NCI-H510A treated with DMSO at 0.1 percent for 48 hours (cell line): ENCODE measurements around the gene LZTFL1.

Experiments used
- DNase-seq: peaks from one replicate; lab custom pipeline; 2025; lab: John Stamatoyannopoulos, UW

Gene LZTFL1

DNA sequence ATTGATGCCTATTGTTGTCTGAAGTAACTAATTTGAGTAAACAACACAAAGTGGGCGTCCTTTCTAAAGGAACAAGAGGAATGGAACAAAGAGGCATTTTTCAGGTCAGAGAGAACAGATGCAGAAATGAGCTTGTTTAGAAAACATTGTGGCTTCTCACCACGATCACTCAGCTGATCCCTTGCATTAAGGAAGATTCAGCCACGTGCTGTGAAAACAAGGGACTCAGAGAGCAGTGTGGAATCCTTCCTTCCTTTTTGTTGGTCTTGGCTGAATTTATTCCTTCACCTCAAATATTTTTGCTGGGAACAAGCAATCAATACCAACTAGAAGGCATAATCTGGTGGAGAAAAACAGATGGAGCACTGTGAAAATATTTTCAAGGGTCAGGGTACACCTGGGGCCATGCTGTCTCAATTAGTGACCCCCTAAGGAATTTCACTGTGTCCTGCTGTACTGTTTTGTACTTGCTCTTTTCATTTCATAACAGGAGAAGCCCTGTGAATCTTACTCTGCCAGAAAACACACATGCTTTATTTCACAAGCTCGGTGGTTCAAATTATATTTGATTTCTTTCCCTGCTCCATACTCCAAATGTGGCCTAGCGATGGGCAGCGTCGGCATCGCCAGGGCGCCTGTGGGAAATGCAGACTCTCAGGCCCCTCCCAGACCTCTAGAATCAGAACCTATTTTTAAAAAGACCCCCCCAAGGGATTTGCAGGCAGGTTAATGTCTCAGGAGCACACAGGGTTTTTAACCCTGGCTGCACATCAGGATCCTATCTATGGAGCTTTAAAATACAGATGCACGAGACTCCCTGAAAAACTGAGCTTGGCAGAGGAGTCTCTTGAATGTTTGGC is 34.0 kb downstream of the LZTFL1 start:
- no peak for DNase-seq

DNA sequence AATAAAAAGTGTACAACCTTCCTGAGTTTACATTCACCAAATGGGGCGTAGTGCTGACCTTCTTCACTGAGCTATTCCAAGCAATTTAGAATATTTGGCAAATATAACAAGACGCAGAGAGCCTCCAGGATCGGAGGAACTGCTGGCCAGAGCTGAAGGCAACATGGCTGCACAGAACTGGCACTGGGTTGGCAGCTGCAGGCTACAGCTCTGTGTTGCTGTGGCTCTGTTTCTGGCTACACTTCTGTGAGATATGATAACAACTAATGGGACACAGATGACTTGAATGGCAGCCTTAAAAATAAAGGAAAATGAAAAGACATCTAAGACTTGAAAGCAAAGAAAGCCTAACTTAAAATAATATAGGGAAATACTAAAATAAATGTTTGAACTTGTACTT is 34.8 kb downstream of the LZTFL1 start:
- DNase-seq, result no peak

DNA sequence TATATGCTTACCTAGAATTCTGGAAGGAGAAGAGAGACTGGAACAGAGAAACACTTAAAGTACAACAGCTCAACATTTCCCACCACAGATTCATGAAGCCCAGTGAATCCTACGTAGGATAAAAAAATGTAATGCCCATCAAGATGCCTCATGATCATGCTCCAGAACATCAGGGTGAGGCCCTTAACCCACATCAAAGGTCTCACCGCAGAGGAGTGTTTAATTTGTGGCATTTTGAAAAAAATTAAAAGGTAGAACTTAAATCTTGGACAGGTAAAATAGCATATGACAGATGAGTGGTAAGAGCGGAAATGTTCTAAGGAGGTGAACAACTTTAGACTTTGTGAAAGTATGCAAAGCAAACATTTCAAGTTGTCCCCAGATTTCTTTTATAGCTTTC is 35.8 kb downstream of the LZTFL1 start:
- no peak for DNase-seq

DNA sequence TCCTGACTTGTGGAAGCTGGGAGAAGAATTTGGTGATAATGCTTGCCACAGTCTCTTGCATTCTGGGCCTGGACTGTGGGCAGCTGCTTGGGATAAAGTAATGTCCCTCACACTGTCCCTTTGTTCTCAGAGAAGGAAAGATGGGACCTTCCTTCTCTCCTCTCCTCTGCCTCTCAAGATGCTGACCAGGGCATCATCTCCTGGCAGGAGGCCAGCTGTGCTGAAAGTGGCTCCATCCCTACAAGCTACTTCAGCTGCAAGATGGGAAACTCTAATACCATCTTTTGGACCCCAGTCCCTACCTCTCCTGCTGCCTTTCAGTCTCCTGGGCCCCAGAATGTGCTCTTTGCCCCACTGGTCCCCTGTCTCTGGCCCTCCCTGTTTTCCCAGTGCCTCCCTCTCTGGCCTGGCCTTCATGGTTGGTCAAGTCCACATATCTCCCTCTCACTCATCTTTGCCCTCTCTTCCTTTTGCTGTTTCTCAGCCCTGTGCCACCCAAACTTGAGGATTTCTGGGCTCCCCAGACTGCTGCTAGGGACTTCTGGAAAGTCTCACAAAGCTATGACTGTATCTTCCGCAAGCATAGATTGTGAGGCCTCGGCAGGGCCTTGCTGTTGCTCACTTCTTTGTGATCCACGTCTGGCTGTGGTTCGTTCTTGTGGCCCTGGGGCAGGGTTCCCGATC is 38.5 kb downstream of the LZTFL1 start:
- DNase-seq, result no peak

DNA sequence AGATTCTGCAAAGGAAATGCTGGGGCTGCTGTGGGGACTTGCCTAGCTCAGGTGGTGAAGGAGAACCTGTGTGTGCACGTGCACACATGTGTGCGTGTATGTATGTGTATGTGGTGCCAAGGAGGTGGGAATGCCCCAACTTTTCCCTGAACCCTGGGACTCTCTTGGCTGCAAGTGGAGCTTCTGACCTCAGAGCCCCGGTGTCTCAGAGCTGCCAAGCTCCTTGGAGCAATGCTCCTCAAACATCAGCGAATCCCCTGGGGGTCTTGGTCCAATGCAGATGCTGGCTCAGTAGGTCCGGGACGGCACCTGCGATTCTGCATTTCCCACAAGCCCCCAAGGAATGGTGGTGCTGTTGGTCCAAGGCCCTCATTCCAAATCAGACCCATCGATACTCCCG is 39.8 kb downstream of the LZTFL1 start:
- DNase-seq, result no peak

DNA sequence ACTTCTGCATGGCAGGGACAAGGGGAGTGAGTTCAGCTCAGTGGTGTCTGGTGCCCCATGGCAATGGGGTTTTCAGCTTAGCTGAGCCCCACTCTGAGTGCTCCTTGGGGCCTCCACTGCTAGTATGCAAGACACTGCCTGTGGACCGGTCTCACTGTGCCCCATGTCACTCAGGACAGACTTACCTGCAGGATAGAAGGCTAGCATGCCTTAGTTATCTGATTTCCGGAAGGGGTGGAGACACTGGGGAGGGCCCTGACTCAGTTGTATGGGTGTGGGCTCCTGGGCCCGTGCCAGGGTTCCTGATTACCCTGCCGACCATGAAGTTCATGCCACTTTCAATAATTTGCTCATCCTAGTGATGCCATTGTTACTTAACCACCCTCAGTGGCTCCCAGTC is 41.3 kb downstream of the LZTFL1 start:
- no peak for DNase-seq

DNA sequence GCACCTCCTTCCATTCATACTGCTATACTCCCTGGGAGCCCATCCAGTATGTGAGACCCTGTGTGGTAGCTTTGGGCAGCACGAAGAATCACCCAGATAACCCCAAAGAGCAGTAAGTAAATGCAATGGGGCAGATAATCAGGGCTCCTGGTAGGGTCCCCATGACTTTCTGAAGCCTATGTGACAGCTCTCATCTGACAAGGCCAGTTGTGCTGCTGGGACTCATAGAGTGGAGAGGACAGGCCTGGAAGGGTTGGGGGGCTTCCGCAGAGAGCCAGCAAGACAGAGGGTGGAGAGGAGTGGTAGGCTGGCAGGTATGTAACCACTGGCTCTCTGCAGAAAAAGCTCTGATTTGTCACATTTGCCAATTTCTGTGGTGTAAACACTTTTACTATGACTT is 42.3 kb downstream of the LZTFL1 start:
- no peak for DNase-seq

DNA sequence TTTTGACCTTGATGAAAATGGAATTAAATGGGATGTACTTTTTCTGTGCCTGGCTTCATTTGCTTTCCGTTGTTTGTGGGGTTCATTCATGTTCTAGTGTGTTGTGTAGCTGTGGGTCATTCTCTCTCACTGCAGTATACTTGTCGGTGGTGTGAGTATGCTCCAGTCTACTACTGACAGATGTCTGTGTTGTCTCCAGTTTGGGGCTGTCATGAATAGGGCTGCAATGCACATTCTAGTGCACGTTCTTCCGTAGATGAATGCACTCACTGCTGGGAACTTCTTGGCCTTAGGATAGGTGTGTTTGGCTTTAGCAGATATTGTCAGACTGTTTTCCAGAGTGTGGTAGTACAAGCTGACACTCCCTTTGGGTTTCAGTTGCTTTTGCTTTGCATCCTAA is 43.9 kb downstream of the LZTFL1 start:
- DNase-seq, result no peak

DNA sequence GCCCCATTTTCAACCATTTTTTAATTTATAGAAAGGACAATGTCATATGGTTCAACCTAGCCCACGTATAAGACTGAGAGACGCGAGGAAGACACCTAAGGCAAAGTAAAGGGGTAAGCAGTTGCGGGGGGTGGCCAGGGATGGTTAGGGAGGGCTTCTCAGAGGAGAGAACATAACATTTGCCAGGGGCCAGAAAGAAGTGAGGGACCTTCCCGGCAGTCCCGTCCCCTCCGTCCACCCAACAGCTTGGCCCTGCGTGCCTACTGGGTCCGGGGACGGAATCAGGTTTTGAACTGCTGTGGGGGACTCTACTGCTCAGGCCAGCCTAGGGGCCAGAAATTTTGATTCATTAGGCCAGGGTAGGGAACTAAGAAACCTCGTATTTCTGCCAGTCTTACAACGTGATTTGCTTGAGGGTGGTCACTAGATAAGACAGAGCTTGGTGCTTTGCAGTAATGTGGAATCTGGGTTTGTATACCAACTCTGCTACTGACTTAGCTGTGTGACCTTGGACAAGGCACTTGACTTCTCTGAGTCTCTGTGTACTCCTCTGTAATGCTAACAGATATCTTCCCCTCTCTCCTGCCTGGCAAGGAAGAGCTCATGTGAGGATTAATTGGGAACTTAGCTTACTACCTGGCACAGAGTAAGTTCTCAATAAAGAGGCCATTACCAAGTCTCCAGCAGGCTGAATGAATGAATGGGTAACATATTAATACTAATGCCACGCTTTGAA is 44.8 kb downstream of the LZTFL1 start:
- no peak for DNase-seq

DNA sequence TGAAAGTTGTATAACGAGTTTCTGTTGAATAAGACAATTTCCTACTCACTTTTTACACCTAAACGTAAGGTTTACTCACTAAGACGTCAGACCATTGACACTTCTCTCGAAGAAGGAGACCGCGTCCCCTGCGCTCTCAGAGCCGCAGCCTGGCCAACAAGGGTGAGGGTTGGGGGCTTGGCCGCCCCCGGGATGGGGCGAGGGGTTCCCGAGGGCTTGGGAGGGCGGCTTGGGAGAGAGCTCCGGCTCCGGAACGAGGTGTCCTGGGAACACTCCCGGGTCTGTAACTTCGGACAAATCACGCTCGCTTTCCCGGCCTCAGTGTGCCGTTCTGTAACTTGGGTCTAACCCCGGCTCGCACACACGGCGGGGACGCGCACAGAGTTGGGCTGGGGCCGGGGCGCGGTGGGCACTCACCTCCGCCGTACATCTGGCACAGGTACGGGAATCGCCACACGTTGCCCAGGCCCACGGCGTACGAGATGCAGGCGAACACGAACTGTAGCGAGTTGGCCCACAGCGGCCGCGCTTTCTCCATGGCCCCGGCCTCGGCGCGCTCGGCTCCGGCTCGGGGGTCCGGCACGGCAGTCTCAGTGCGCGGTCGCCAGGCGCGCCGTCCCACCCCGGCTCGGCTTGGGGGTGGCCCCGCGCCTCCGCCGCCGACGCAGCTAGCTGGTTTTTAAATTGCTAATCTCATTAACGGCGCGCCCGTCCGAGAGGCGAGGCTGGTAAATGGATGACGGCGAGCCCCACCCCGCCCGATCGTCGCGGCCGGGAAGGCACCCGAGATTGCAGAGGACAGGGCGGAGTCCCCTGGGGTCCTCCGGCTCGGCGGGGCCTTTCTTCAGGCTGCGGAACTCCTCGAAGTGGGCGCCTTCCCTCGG is 45.8 kb downstream of the LZTFL1 start, which contains the start of gene SLC6A20:
TSS of gene SLC6A20 (minus strand) at position 655 of the 884 bp plus-strand sequence. CDS start at position 538, 117 bp downstream.
- no peak for DNase-seq

DNA sequence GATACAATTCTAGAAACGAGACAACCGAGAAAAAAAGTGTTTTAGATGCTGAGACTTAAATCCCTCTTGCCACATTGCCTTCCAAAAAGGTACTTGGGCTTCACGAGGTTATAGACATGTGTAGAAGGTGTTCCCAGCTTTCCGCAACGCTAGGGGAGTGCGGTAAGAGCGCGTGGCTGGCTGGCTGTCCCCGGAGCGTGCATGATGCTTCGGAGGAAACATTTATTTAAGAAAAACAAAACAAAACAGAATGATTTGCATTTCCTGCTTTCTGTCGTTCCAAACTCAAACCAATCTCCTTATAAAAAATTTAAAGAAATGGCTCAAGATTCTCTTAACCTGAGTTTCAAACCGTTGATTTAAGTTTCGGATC is 46.4 kb downstream of the LZTFL1 start:
- no peak for DNase-seq

DNA sequence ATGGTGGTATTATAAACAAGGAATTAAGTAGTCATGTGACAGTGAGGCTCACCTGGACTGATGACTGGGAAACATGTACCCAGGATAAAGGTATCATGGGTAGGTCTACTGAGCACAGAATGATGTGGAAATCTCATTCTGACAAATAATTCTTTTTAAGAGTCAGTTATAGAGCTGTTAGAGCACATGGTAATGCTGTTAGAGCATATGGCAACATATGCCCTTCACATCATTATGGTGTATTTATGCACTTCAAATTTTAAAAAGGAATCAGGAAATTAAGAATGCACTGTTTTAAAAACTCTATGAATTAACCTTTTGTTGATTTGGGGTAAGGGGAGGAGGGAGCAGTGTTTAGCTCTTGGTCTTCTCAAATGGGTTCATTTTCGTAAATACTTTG is 47.3 kb downstream of the LZTFL1 start:
- DNase-seq, result no peak

DNA sequence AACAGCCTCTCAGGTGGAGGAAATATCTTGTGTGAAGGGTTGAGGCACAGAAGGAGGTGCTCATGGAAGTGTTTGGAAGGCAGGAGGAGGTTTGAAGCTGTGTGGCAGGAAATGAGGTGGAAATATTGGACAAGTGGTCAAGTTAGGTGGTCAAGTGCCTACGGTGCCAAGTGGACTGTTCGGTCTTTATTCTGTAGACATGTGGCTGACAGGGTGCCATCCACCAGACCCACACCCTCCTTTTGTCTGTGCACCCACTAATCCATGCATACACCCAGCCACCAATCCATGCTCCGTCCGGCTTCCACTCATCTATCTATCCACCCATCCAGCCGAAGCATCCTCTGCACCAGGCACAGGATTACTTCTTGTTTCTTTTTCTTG is 47.8 kb downstream of the LZTFL1 start:
- DNase-seq, result no peak

DNA sequence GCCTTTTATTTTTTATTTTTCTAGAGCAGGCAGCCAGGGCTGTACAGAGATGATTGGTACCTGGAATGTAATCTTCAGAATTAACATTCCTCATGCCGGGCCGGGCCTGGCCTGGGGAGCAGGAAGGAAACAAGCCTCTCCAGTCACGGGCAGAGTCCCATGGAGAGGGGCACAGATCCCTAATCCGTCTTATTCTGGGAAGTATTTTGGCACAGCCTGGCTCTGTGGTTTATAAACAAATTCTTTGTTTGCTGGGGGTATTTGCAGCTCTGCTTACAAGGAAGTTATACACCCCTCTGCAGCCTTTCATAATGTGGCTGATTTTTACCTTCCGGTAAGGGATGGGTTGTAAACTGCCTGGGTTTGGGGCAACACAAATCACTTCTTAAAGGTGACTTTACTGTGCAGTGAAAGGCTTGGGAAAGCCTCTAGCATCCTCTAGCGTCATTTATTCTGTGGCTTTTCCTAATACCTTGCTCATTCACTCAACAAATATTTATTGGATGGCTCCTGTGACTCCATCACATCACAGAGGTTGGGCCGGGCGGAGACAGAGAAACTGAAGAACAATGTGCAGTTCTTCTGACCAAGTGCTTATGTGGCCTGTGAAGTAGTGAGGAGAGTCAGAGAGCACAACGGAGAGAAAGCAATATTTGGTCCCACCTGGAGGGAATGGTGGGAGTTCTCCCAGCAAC is 48.3 kb downstream of the LZTFL1 start:
- DNase-seq, result no peak

DNA sequence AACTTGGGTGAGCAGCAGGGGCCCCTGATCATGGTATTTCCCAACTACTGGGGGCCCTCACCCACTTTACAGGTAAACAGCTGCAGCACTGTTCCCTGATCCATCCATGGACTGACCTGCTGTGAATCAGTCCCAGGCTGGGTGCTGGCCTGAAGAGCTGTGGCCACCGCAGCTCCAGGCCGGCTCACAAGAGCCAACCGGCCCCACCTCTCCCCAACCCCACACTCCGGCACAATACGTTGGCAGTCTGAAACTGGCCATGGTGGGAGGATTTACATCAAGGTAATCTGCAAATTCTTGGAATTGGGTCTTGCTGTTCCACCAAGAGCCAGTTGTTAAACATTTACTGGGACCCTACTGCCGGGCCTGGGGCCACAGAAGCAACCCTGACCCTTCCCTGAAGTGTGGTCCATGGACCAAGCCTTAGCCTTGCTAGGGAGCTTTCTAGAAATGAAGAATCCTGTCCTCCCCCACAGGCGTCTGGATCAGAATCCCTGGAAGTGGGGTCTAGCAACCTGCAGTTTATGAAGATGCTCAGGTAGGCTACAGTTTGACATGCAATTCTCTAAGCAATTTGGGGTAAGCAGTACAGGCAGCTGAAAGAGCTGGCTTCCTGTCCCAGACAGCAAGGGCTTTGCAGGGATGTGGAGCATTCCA is 49.3 kb downstream of the LZTFL1 start:
- no peak for DNase-seq

DNA sequence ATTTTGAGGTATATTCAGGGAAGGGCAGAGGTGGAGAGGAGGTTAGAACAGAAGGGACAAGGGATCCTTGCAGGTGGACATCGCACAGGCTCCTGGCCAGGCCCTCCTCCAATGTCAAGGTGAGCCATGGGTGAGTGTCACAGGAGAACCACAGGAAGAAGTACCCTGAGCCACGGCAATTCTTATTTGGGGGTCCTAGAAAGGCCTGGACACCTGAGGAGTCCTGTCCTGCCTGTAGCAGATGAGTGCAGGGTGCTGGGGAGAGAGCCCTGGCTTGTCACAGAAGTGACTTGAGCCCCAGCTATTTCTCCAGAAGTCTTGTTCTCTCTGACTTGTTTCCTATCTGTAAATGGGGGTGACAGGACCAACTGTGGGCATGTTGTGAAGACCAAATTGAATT is 49.9 kb downstream of the LZTFL1 start:
- DNase-seq, result no peak

DNA sequence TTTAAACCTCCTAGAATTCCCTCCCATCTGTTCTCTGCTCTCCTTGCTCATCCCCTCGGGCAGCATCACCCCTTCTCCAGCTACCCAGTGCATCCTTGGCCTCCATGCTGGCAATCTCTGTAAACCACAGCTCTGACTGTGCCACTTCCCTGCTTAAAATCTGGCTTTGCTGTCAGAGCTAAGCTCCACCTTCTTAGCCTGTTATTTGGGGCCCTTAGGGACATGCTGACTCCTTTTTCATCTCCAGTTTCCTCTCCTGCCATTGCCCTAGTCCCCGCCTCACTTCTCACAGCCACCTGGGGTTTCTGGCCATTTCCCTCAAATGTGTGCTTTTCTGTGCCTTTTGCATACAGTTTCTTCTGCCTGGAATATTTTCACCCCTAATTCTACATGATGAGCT is 51.3 kb downstream of the LZTFL1 start:
- DNase-seq, result no peak

DNA sequence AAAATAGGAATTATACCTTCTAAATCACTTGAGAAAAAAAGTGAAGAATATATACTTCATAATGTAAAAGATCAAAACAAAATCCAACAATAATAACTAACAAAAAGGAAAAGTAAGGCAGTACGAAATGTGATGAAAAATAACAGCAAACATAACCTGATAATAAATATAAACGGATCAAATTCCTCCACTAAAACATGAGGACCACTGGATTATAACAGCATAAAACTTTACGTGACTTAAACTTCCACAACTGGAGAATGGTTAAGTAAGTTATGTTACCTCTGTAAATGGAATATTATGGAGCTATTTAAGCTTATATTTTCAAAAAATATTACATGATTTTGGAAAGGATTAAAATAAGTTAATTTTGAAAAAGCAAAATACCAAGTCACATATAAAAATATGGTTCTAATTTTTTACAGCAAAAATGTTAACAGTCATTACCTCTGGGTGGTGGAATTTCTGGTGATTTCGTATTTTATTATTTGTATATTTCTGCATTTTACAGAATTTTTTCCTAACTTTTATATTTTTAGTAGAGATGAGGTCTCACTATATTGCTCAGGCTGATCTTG is 52.6 kb downstream of the LZTFL1 start:
- DNase-seq, result no peak

DNA sequence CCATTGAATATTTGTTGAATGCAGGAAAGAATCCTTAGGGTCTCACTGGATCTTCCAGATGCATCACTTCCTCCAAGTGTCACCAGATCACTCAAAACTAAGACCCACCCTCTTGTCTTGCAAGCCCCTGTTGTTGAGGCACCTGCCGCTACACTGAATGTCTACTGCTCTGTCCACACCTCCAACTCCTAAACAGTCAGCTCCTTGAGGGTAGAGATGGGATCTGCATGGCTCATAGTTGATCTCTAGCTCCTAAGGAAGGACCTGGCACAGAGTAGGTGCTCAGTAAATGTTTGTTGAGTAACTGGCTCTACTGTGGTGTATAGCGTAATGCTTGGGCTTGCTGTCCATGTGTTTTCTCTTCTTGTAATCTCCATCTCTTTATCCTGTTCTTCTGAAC is 54.4 kb downstream of the LZTFL1 start:
- DNase-seq, result no peak

DNA sequence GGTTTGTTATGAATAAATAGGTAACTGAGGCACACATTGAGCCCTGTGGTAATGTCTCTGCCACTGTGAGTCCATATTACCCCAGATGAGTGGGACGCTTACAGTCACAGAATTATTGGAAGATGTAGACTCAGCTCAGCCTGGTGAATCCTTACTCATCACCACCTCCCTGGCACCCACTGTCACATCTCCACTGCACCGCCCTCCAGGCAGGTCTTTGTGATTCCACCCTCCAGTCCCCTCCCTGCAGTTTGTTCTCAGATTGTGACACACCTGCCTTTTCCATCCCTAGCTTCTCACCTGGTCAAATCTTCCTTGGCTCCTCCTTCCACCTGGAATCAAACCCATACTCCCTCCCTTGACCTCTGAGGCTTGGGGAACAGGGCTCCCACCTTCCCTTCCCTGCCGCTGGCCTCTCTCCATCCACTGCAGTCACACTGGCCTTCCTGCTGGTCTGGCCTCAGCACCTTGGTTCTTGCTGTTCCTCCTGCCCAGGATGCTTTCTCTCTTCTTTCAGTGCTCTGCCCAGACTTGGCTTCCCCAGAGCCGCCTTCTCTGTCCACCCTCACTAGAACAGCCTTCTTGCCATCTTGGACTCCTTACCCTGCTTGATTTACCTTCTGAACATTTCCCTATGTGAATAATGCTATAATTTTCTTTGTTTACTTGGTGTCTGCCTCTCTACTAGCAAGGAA is 55.0 kb downstream of the LZTFL1 start:
- DNase-seq, result no peak
